H1 (cell line): ENCODE results near the gene DTX4. TPM values are rescaled to one million over a fixed set of nuclear protein-coding genes. Genes with fewer than 3 reads are reported as not detected.

ENCODE experiments used
- BCL11A ChIP-seq, 2 experiments: IDR thresholded peaks; one replicate each; pipeline ENCODE4 v1.6.1; 2011; ENCODE audit warnings: low read depth in 2 of 2, low read length in 2 of 2, mild to moderate bottlenecking in 2 of 2
- CHD7 ChIP-seq: fragments of 300-600 bp; sonication (generic); IDR thresholded peaks from 2 replicates; pipeline ENCODE4 v1.7.1; 2012; ENCODE audit warnings: low read length, moderate library complexity, mild to moderate bottlenecking, inconsistent platforms; ENCODE audit not compliant: insufficient replicate concordance
- GABPA ChIP-seq: IDR thresholded peaks from 2 replicates; pipeline ENCODE4 v1.6.1; 2011; ENCODE audit warnings: mild to moderate bottlenecking, low read length, moderate library complexity, borderline replicate concordance; ENCODE audit not compliant: insufficient read depth
- NANOG ChIP-seq: IDR thresholded peaks from 2 replicates; pipeline ENCODE4 v1.6.1; 2011; ENCODE audit warnings: low read length, low read depth, mild to moderate bottlenecking, inconsistent platforms; ENCODE audit not compliant: insufficient read depth, poor library complexity, severe bottlenecking
- SAP30 ChIP-seq: fragments of 300-600 bp; sonication (generic); IDR thresholded peaks from 2 replicates; pipeline ENCODE4 v1.7.1; 2012; ENCODE audit warnings: low read length, moderate library complexity, mild to moderate bottlenecking, inconsistent platforms; ENCODE audit not compliant: insufficient read depth, insufficient replicate concordance
- SUZ12 ChIP-seq: fragments of 200-600 bp; sonication (generic); IDR thresholded peaks from 2 replicates; pipeline ENCODE4 v1.6.1; 2012; ENCODE audit warnings: mild to moderate bottlenecking, inconsistent platforms, low read length, moderate library complexity, mixed read lengths
- polyA plus RNA-seq, 7 experiments: library from polyadenylated mRNA; depleted of rRNA in 3 of 7; stranded (reverse) in 5 of 7; unstranded in 2 of 7; fragments of >200 nt in 5 of 7; fragments of 200-250 nt in 2 of 7; gene quantifications; 1 replicate in 5 of 7; 2 replicates in 1 of 7; 4 replicates in 1 of 7; pipeline versions ENCODE4 v1.2.1 to v1.2.3, GENCODE V29; 2011 to 2013; ENCODE audit warnings: missing spikeins in 2 of 7, mixed read lengths in 2 of 7
- total RNA-seq: library from RNA; stranded (reverse); fragmentation: NEBNext Ultra II Directional; extraction: Animal tissue kit (Norgen Biotek cat#: 25700); gene quantifications from 2 replicates; pipeline ENCODE4 v1.2.1, GENCODE V29; 2021

Gene DTX4
- total and polyA plus RNA-seq, 2 of the 8 experiments (the other 6 are each of a cell fraction or from before 2014, with no cell fraction given) = 5.1 to 18.8 TPM

DNA sequence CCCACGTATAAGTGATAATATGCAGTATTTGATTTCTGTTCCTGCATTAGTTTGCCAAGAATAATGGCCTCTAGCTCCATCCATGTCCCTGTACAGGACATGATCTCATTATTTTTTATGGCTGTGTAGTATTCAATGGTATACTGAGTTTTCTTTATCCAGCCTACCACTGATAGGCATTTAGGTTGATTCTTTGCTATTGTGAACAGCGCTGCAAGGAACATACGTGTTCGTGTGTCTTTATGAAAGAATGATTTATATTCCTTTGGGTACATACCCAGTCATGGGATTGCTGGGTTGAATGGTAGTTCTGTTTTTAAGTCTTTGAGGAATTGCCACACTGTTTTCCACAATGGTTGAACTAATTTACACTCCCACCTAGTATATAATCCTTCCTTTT is 30.7 kb upstream of the DTX4 start (continued):
- no peak for TF ChIP-seq CHD7
- no peak for TF ChIP-seq GABPA
- TF ChIP-seq SUZ12 = no peak
- TF ChIP-seq BCL11A (IDR thresholded peaks at IDR 0.05; ENCODE audit: low read depth in 2 of 2, low read length in 2 of 2) = no peak
- no peak for TF ChIP-seq SAP30
- no peak for TF ChIP-seq NANOG
- TF ChIP-seq, all 59 proteins: peak for 0
